Natural killer cell (primary cell): ENCODE results near the gene TNFSF8. TPM values are rescaled to one million over a fixed set of nuclear protein-coding genes. Genes with fewer than 3 reads are reported as not detected.

ENCODE experiments used
- ATAC-seq, 3 donors: fragments of 150-1000 bp in 2 of 3; fragments of 200-7000 bp in 1 of 3; cut with Tn5 transposase; 1 replicate in 1 of 3; 2 replicates in 2 of 3; pipeline ENCODE4 v1.10.0; 2021; ENCODE audit warnings: mild to moderate bottlenecking in 2 of 3, moderate library complexity in 2 of 3
- DNase-seq, 2 donors: peaks; one replicate each; pipeline versions ENCODE4 v3.0.0 to v3.0.0-alpha.2; 2013 to 2021; ENCODE audit warnings: mixed read lengths in 1 of 2
- H3K27ac ChIP-seq: one replicate; pipeline ENCODE4 v1.5.1; 2013; ENCODE audit warnings: mild to moderate bottlenecking, low read length
- H3K27me3 ChIP-seq: one replicate; pipeline ENCODE4 v1.6.1; 2013; ENCODE audit warnings: low read length; ENCODE audit not compliant: control insufficient read depth, insufficient read depth
- H3K36me3 ChIP-seq: one replicate; pipeline ENCODE4 v1.6.1; 2013; ENCODE audit warnings: low read length; ENCODE audit not compliant: control insufficient read depth, insufficient read depth
- H3K4me1 ChIP-seq: one replicate; pipeline ENCODE4 v1.6.1; 2013; ENCODE audit warnings: low read length; ENCODE audit not compliant: control insufficient read depth, insufficient read depth
- H3K4me3 ChIP-seq: one replicate; pipeline ENCODE4 v1.5.1; 2013; ENCODE audit warnings: low read length
- H3K9me3 ChIP-seq: one replicate; pipeline ENCODE4 v1.6.1; 2013; ENCODE audit warnings: low read length; ENCODE audit not compliant: control insufficient read depth, insufficient read depth
- H3K27ac Mint-ChIP-seq, 2 donors: one replicate each; pipeline ENCODE4 v1.8.0; 2022; ENCODE audit warnings: mild to moderate bottlenecking in 2 of 2, mixed read lengths in 2 of 2, moderate library complexity in 1 of 2
- H3K27me3 Mint-ChIP-seq, 2 donors: one replicate each; pipeline ENCODE4 v1.8.0; 2022; ENCODE audit warnings: low read depth in 2 of 2, mixed read lengths in 2 of 2
- H3K36me3 Mint-ChIP-seq: one replicate; pipeline ENCODE4 v1.8.0; 2022; ENCODE audit warnings: mixed read lengths
- H3K4me1 Mint-ChIP-seq, 2 donors: one replicate each; pipeline ENCODE4 v1.8.0; 2022; ENCODE audit warnings: mixed read lengths in 2 of 2
- H3K4me3 Mint-ChIP-seq: one replicate; pipeline ENCODE4 v1.8.0; 2022; ENCODE audit warnings: mild to moderate bottlenecking, moderate library complexity, mixed read lengths
- H3K9me3 Mint-ChIP-seq, 2 donors: one replicate each; pipeline ENCODE4 v1.8.0; 2022; ENCODE audit warnings: mixed read lengths in 2 of 2
- WGBS: methylation state at CpG from one replicate; pipeline ENCODE4 v1.1.7; 2013; ENCODE audit warnings: missing lambda C conversion rate; ENCODE audit not compliant: insufficient coverage; 5-methylcytosine and 5-hydroxymethylcytosine counted together
- intact Hi-C: fragments of 100-400 bp; cut with micrococcal nuclease; formaldehyde crosslinking; loops from one replicate; pipeline ENCODE4 v1.14.2; 2022
- total RNA-seq, 4 donors: library from RNA; stranded (reverse); fragments of 120-200 nt in 1 of 4; gene quantifications; one replicate each; pipeline versions ENCODE4 v1.2.3 to v1.2.4, GENCODE V29; 2013 to 2022
- TF ChIP-seq, protein P1 (sequence below): fragments of 200-600 bp; IDR thresholded peaks from one replicate; pipeline ENCODE4 v1.8.0; 2022; ENCODE audit warnings: antibody characterized with exemption

The TNFSF8 gene
- total RNA-seq, 3 donors from 2014 or later (not counting 1 experiment from before 2014, with no cell fraction given): 4.2 to 6.0 (median 4.8) TPM

DNA sequence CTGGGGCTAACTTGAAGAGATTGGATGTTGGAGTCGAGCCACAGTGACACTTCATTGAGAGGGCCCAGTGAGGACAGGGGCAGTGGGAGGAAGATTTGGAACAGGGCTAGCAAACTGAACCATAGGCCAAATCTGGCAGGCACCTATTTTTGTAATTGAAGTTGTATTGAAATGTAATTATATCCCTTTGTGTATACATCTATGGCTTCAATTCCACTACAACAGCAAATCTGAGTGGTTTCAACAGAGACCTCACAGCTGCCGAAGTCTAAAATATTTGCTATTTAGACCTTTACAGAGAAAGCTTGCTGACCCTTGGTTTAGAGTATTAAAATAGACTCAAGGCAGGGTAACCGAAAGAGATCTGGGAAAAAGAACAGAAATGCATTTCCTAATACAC lies 4.7 kb upstream of the TNFSF8 start:
- Mint-ChIP-seq H3K4me1 (peaks cover 8 to 15% of the 10 kb centered on the region in 2 donors), H3K27ac (no peak overlapping the region), H3K4me3 (no peak overlapping the region), H3K9me3 (no peaks in the 10 kb centered on the region), H3K27me3 (peaks cover 0 to 5% of the 10 kb centered on the region in 2 donors), H3K36me3 (no peaks in the 10 kb centered on the region)
- no peaks in the 10 kb centered on the region for H3K9me3 ChIP-seq
- 98% methylated on average over 3 of the region's 3 CpGs for WGBS
- H3K27ac ChIP-seq: no peak overlapping the region
- no peak for DNase-seq
- intact Hi-C loops: no loop called here
- TF ChIP-seq, protein P1, sequence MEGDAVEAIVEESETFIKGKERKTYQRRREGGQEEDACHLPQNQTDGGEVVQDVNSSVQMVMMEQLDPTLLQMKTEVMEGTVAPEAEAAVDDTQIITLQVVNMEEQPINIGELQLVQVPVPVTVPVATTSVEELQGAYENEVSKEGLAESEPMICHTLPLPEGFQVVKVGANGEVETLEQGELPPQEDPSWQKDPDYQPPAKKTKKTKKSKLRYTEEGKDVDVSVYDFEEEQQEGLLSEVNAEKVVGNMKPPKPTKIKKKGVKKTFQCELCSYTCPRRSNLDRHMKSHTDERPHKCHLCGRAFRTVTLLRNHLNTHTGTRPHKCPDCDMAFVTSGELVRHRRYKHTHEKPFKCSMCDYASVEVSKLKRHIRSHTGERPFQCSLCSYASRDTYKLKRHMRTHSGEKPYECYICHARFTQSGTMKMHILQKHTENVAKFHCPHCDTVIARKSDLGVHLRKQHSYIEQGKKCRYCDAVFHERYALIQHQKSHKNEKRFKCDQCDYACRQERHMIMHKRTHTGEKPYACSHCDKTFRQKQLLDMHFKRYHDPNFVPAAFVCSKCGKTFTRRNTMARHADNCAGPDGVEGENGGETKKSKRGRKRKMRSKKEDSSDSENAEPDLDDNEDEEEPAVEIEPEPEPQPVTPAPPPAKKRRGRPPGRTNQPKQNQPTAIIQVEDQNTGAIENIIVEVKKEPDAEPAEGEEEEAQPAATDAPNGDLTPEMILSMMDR: no peak
- no peaks in the 10 kb centered on the region for H3K27me3 ChIP-seq
- no peak for ATAC-seq
- H3K4me1 ChIP-seq: peaks cover 11% of the 10 kb centered on the region
- H3K4me3 ChIP-seq: no peak overlapping the region
- H3K36me3 ChIP-seq: no peaks in the 10 kb centered on the region

DNA sequence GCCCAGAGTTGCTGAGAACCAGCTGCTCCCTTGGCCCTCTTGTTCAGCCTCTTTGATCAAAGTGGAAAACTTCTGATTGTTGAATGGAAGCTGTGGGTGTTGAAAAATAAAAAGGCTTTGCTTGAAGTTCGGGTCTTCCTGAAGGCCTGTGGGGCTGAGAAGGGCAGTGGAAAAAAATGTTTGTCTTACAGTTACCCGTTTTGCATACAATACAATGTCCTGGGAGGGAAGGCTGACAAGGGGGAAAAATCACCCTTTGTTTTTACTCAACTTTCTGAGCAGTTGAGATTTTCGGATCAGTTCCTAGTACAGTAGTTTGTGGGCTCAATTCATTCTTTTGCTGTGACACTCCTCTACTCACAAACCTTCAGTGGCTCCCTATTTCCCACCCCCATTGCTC lies 2.1 kb upstream of the TNFSF8 start:
- H3K4me3 ChIP-seq: no peak overlapping the region
- Mint-ChIP-seq H3K27me3 (peaks cover 5% of the 10 kb centered on the region in 2 donors), H3K9me3 (no peaks in the 10 kb centered on the region), H3K4me1 (peaks cover 34 to 38% of the 10 kb centered on the region in 2 donors), H3K4me3 (no peak overlapping the region), H3K27ac (no peak overlapping the region), H3K36me3 (no peaks in the 10 kb centered on the region)
- WGBS: 51% methylated on average over 3 of the region's 3 CpGs
- H3K4me1 ChIP-seq: peaks cover 14% of the 10 kb centered on the region
- no peaks in the 10 kb centered on the region for H3K9me3 ChIP-seq
- intact Hi-C loops: no loop called here
- DNase-seq: no peak
- no peak overlapping the region for H3K27ac ChIP-seq
- TF ChIP-seq, protein P1: no peak
- no peaks in the 10 kb centered on the region for H3K27me3 ChIP-seq
- no peaks in the 10 kb centered on the region for H3K36me3 ChIP-seq
- ATAC-seq: no peak

DNA sequence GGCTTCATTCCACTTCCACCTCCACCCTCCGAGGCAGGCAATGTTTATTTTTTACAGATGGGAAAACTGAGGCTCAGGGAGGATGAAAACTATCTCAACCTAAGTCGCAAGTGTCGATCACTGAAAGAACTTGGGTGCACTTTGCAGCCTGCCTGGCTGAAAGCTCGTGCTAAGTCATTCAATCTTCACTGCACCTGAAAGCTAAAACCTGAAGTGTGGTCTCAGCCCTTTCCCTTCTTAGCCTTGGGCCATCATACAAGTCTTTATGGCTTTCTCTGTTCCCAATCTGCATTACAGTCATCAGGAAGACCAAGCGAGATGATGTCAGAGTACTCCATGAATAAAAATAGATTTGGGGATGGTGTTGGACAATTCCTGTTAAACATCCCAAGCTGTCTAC lies 1.0 kb upstream of the TNFSF8 start:
- H3K4me3 Mint-ChIP-seq: peak overlapping the region; percentile 11
- peaks cover 4 to 9% of the 10 kb centered on the region in 2 donors for H3K27me3 Mint-ChIP-seq
- DNase-seq: no peak
- H3K27ac ChIP-seq: no peak overlapping the region
- peaks cover 14% of the 10 kb centered on the region for H3K4me1 ChIP-seq
- H3K36me3 Mint-ChIP-seq: no peaks in the 10 kb centered on the region
- no peaks in the 10 kb centered on the region for H3K9me3 ChIP-seq
- 91% methylated on average over 4 of the region's 5 CpGs for WGBS
- no peaks in the 10 kb centered on the region for H3K36me3 ChIP-seq
- H3K4me3 ChIP-seq: no peak overlapping the region
- peaks cover 40 to 45% of the 10 kb centered on the region in 2 donors for H3K4me1 Mint-ChIP-seq
- peak overlapping the region in 1 of 2 donors; percentile 94 for H3K27ac Mint-ChIP-seq
- ATAC-seq: no peak
- H3K9me3 Mint-ChIP-seq: no peaks in the 10 kb centered on the region
- H3K27me3 ChIP-seq: no peaks in the 10 kb centered on the region
- TF ChIP-seq, protein P1: no peak
- intact Hi-C loops: no loop called here

DNA sequence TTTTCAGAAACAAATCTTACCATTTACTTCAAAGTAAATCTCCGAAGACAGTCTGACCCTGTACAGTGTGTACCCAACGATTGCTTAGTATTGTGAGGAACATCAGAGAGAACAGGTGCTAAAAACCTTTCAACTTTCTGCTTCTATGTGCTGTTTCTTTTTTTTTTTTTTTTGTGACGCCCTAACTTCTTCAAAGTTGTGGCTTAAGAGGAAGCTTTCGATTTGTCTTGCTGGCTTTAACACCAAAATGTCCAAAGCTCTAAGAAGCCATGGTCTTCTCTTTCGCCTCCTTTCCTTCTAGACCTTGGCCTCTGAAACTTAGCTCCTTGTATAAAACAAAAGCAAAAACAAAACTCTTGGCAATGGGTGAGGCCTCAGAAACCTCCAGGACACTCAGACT lies 1.2 kb downstream of the TNFSF8 start:
- H3K9me3 ChIP-seq: no peaks in the 10 kb centered on the region
- Mint-ChIP-seq H3K36me3 (no peaks in the 10 kb centered on the region), H3K27me3 (peaks cover 3 to 9% of the 10 kb centered on the region in 2 donors), H3K4me1 (peaks cover 54 to 61% of the 10 kb centered on the region in 2 donors), H3K4me3 (peak overlapping the region; percentile 92), H3K9me3 (no peaks in the 10 kb centered on the region), H3K27ac (peak overlapping the region; percentile 88 to 94)
- TF ChIP-seq, protein P1: no peak
- H3K4me3 ChIP-seq: peak overlapping the region; percentile 41
- H3K27ac ChIP-seq: peak overlapping the region; percentile 75
- DNase-seq (peak in 1 of 2 donors; percentile 73), ATAC-seq (peak; percentile 45 to 64 (median 48))
- WGBS: 0% methylated on average over 4 of the region's 5 CpGs
- H3K27me3 ChIP-seq: no peaks in the 10 kb centered on the region
- no peaks in the 10 kb centered on the region for H3K36me3 ChIP-seq
- H3K4me1 ChIP-seq: peaks cover 26% of the 10 kb centered on the region
- intact Hi-C loops: loop anchor here (2.0 kb wide), 1 partner anchor 26 kb away; no protein-coding TSS in a partner anchor
